HG03469 (cell line): ENCODE data around the gene MXD4.
"Not testable (repeated sequence)": the region's sequence is repeated elsewhere in the genome, so short reads cannot be mapped to it uniquely, and the experiment has no call there.

Experiments used
- ATAC-seq: cut with Tn5 transposase; IDR thresholded peaks from one replicate; pipeline ENCODE4 v1.9.1; 2021; ENCODE audit warnings: mild to moderate bottlenecking, moderate library complexity, moderate number of reproducible peaks; ENCODE audit not compliant: unreplicated experiment

The MXD4 gene

GRCh38 chr4:2241003-2241402, 20.9 kb downstream of the MXD4 start:
- ATAC-seq: no peak

DNA sequence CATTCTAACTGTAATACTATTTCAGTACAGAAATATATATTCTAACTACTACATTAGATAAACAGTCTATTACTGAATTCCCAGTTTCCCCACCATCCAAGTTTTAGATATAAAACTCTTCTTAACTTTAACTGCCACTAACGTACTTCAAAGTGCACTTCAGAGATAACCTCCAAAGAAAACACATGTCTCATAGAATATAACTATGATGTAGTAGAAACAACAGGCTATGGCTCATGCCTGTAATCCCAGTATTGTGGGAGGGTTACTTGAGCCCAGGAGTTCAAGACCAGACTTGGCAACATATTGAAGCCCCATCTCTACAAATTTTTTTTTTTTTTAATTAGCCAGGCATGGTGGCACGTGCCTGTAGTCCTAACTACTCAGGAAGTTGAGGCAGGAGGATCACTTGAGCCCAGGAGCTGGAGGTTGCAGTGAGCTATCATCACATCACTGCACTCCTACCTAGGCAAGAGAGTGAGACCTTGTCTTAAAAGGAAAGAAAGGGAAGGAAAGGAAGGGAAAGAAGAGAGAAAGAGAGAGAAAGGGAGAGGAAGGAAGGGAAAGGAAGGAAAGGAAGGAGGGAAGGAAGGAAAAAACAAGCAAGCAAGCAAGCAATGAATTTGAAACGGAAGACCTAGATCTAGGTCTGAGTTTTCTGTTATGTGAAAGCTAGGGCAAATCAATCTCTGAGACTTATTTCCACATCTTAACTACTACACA, 24.8 kb downstream of the MXD4 start:
- no peak for ATAC-seq

DNA sequence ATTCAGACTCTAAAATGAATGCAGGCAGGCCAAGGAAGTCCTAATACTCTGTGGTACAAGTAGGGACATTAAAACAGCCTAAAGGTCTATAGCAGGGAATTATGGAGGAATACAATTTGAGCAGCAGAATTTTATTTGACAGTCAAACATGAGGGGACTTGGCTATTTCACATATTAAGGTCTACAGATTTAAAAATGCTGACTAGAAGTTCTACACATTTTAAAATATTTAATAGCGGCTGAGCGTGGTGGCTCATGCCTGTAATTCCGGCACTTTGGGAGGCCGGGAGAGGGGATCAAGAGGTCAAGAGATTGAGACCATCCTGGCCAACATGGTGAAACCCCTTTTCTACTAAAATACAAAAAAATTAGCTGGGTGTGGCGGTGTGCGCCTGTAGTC, 30.8 kb downstream of the MXD4 start:
- no peak for ATAC-seq

DNA sequence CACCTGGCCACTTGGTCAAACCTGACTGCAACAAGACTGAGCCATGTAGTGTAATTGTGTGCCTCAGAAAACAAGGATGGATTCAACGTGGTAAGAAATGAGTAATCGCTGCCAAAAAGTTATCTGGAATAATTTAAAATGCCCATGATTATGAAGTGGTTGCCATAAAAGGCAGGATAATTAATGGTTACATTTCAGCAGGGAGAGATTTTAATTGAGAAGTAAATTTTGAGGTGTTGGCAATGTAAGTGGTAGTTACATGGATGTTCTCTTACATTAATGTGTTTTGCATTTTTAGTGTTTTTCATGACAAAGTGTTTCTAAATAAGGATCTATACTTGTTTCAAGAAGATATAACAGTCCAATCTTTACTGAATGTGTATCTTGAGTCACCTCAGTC, 35.6 kb downstream of the MXD4 start:
- no peak for ATAC-seq

DNA sequence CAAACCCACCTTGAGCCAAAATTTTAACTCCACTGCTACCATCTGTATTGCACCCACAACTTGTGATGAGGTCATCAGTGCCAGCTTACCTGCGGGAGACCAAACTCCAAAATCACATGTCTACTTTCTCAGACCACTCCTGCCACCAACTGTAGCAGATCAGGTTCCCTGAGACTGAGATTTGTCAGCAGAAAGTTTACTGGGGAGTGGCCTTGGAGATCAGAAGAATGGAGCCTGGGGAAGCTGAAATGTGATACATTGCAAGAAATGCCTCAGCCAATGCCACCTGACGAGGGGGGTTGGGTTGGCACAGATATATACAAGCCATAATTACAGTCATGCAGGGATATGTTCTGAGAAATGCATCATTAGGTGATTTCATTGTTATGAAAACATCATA, 39.1 kb downstream of the MXD4 start:
- ATAC-seq: no peak

GRCh38 chr4:2221378-2221777, 40.5 kb downstream of the MXD4 start:
- not testable (repeated sequence) for ATAC-seq

DNA sequence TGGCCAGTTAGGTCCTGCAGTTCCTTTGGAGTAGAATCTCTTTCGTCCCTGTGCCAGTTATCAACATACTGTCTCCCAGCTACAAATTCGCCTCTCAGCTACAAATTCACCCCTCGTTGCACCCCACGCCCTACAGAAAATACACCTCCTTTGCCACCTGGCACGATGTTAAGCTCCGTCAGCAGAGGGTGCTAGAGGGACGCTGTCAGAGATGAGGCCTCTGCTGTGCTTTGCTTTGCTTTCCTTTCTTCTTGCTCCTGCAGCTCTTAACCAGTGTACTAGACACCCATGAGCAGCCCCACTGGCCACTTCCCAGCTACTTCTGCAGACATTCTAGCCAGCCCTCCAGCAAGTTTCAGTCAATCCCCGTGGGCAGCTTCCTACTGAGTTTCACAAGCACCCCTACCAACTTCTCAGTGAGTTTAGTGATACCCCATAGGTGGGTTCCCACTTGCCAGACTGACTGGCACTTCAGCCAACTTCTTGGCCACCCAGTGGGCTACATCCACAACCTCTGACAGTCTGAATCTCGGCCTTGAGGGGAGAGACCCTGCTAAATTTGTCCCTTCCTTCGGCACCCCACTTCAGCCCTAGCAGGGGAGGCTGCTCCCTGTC, 41.8 kb downstream of the MXD4 start:
- no peak for ATAC-seq

- ATAC-seq: no peak
Observed at GRCh38 chr4:2219233-2219760, 42.6 kb downstream of the MXD4 start.

- ATAC-seq: no peak
Observed at GRCh38 chr4:2218436-2218835, 43.5 kb downstream of the MXD4 start.

DNA sequence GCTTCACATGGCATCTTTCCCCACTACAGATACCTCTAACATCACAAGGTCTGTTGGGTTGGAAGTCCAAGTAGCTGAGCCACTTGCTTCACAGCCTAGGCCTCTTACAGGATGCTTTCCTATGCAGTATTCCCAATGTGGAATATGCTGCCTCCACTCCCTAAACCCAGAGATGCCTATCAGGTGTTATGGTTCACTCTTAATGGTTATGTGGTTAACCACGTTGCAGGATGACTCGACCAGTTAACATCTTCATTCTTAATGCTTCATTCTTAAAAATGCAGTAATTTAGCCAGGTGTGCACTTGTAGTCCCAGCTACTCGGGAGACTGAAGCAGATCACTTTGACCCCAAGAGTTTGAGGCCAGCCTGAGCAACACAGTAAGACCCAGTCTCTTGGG, 44.2 kb downstream of the MXD4 start:
- no peak for ATAC-seq

- no peak for ATAC-seq
Observed at GRCh38 chr4:2212831-2213230, 49.1 kb downstream of the MXD4 start.

DNA sequence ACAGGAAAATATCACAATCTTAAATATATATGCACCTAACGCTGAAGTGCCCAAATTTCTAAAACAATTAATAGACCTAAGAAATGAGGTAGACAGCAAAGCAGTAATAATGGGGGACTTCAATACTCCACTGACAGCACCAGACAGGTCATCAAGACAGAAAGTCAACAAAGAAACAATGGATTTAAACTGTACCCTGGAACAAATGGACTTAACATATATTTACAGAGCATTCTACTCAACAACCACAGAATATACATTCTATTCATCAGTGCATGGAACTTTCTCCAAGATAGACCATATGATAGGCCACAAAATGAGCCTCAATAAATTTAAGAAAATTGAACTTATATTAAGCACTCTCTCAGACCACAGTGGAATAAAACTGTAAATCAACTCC, 59.1 kb downstream of the MXD4 start:
- not testable (repeated sequence) for ATAC-seq
